ENCODE measurements around the gene TCFL5.

The TCFL5 gene

GRCh38 chr20:62894261-62894660 lies 32.6 kb upstream of the TCFL5 start:
- H3K27ac ChIP-seq (ENCODE audit: low read depth, low read length, poor library complexity, severe bottlenecking) = no peak overlapping the region
- TF ChIP-seq CTCF (IDR thresholded peaks at IDR 0.05; ENCODE audit: low read length) = no peak
- no peak for TF ChIP-seq EZH2 (IDR thresholded peaks at IDR 0.05; ENCODE audit: borderline replicate concordance, low read length)
- H3K36me3 ChIP-seq (ENCODE audit: insufficient read depth, low read length) = peaks cover 87% of the 10 kb centered on the region
- H3K4me2 ChIP-seq (ENCODE audit: low read length) = no peak overlapping the region
- no peaks in the 10 kb centered on the region for H3F3A ChIP-seq (ENCODE audit: insufficient read depth, low read length)
- no peaks in the 10 kb centered on the region for H3K9me2 ChIP-seq (ENCODE audit: low read depth, low read length)
- no peak overlapping the region for H2AFZ ChIP-seq (ENCODE audit: low read length)
- H3K79me2 ChIP-seq (ENCODE audit: insufficient read depth, low read length) = no peaks in the 10 kb centered on the region
- H3K9ac ChIP-seq (ENCODE audit: low read length) = no peak overlapping the region
- H3K4me1 ChIP-seq (ENCODE audit: insufficient read depth, low read length, severe bottlenecking) = peaks cover 3% of the 10 kb centered on the region
- no peaks in the 10 kb centered on the region for H3K9me3 ChIP-seq (ENCODE audit: low read length)
- H3K27me3 ChIP-seq (ENCODE audit: insufficient read depth, low read length) = no peaks in the 10 kb centered on the region
- H4K20me1 ChIP-seq (ENCODE audit: insufficient read depth, low read length) = no peaks in the 10 kb centered on the region
- no peak overlapping the region for H3K4me3 ChIP-seq (ENCODE audit: low read depth, low read length, poor library complexity, severe bottlenecking)

- TF ChIP-seq EZH2 (IDR thresholded peaks at IDR 0.05; ENCODE audit: borderline replicate concordance, low read length) (no peak), CTCF (IDR thresholded peaks at IDR 0.05; ENCODE audit: low read length) (no peak)
- no peaks in the 10 kb centered on the region for H3F3A ChIP-seq (ENCODE audit: insufficient read depth, low read length)
- no peaks in the 10 kb centered on the region for H4K20me1 ChIP-seq (ENCODE audit: insufficient read depth, low read length)
- H2AFZ ChIP-seq (ENCODE audit: low read length) = no peak overlapping the region
- H3K27ac ChIP-seq (ENCODE audit: low read depth, low read length, poor library complexity, severe bottlenecking) = no peak overlapping the region
- no peaks in the 10 kb centered on the region for H3K4me1 ChIP-seq (ENCODE audit: insufficient read depth, low read length, severe bottlenecking)
- no peak overlapping the region for H3K4me3 ChIP-seq (ENCODE audit: low read depth, low read length, poor library complexity, severe bottlenecking)
- no peak overlapping the region for H3K9ac ChIP-seq (ENCODE audit: low read length)
- no peak overlapping the region for H3K4me2 ChIP-seq (ENCODE audit: low read length)
- no peaks in the 10 kb centered on the region for H3K79me2 ChIP-seq (ENCODE audit: insufficient read depth, low read length)
- H3K27me3 ChIP-seq (ENCODE audit: insufficient read depth, low read length) = no peaks in the 10 kb centered on the region
- no peaks in the 10 kb centered on the region for H3K9me2 ChIP-seq (ENCODE audit: low read depth, low read length)
- H3K9me3 ChIP-seq (ENCODE audit: low read length) = no peaks in the 10 kb centered on the region
- H3K36me3 ChIP-seq (ENCODE audit: insufficient read depth, low read length) = peaks cover 93% of the 10 kb centered on the region
These were observed 32.1 kb upstream of the TCFL5 start for GRCh38 chr20:62893700-62894099.

GRCh38 chr20:62892348-62893304 lies 31.0 kb upstream of the TCFL5 start:
- Histone ChIP-seq H3K9ac (ENCODE audit: low read length) (no peak overlapping the region), H3K4me2 (ENCODE audit: low read length) (no peak overlapping the region), H3K4me1 (ENCODE audit: insufficient read depth, low read length, severe bottlenecking) (no peaks in the 10 kb centered on the region), H3K36me3 (ENCODE audit: insufficient read depth, low read length) (peaks cover 99% of the 10 kb centered on the region), H3K79me2 (ENCODE audit: insufficient read depth, low read length) (no peaks in the 10 kb centered on the region), H3K4me3 (ENCODE audit: low read depth, low read length, poor library complexity, severe bottlenecking) (no peak overlapping the region), H4K20me1 (ENCODE audit: insufficient read depth, low read length) (no peaks in the 10 kb centered on the region), H2AFZ (ENCODE audit: low read length) (no peak overlapping the region), H3F3A (ENCODE audit: insufficient read depth, low read length) (no peaks in the 10 kb centered on the region), H3K27me3 (ENCODE audit: insufficient read depth, low read length) (no peaks in the 10 kb centered on the region), H3K9me3 (ENCODE audit: low read length) (no peaks in the 10 kb centered on the region), H3K9me2 (ENCODE audit: low read depth, low read length) (no peaks in the 10 kb centered on the region), H3K27ac (ENCODE audit: low read depth, low read length, poor library complexity, severe bottlenecking) (no peak overlapping the region)
- TF ChIP-seq CTCF (IDR thresholded peaks at IDR 0.05; ENCODE audit: low read length) = no peak
- TF ChIP-seq EZH2 (IDR thresholded peaks at IDR 0.05; ENCODE audit: borderline replicate concordance, low read length) = no peak

Data from OCI-LY1 (cell line).